Fibroblast of peridontal ligament (primary cell): Measurements from ENCODE around the gene UGT1A8.

Experiments
- DNase-seq: peaks from one replicate; pipeline ENCODE4 v3.0.0-alpha.2; 2010; ENCODE audit errors: extremely low read depth

UGT1A8 gene

DNA sequence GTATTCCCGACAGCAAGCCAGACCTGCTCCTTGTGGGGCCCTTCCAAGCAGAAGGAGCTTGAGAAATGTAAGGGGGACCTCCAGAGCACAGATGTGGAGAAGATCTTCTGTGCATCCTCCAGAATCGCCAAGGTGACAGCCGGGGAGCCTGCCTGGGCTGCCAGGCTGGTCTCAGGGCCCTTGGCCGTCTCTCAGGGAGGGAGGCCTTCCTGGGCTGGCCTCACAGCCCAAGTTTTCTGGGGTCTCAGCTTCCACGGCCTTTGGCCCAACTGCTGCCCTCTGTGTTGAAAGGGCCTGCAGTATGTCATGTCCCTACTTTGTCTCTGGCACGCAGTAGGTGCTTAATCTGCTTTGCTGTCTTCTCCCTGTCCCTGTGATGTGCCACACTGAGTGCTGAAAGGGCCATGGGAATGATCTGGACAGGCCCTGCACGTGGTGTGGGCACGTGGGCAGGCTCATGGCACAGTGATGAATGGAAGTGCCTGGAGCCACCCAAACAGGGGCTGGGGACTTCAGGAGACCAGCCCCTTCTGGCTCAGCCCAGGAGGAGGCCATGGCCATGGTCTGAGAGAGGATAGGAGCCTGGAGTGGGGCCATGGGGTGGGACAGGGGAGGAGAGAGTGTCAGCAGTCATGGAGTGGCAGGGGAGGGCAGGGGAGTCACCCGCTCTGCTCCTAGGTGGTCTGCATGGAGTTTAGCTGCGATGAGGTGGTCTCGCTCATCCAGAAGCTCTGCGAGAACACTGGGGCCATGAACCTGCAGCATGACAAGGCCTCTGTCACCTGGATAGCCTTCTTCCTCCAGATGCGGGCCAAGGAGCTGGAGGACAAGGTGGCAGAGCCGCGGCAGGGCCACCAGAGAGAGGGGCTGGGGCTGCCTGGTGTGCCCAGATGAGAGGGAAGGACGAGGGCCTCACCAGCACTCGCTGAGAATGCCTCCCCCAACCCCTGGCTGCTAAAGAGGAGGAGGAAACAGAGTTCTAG lies 201.5 kb downstream of the UGT1A8 start:
- no peak for DNase-seq

DNA sequence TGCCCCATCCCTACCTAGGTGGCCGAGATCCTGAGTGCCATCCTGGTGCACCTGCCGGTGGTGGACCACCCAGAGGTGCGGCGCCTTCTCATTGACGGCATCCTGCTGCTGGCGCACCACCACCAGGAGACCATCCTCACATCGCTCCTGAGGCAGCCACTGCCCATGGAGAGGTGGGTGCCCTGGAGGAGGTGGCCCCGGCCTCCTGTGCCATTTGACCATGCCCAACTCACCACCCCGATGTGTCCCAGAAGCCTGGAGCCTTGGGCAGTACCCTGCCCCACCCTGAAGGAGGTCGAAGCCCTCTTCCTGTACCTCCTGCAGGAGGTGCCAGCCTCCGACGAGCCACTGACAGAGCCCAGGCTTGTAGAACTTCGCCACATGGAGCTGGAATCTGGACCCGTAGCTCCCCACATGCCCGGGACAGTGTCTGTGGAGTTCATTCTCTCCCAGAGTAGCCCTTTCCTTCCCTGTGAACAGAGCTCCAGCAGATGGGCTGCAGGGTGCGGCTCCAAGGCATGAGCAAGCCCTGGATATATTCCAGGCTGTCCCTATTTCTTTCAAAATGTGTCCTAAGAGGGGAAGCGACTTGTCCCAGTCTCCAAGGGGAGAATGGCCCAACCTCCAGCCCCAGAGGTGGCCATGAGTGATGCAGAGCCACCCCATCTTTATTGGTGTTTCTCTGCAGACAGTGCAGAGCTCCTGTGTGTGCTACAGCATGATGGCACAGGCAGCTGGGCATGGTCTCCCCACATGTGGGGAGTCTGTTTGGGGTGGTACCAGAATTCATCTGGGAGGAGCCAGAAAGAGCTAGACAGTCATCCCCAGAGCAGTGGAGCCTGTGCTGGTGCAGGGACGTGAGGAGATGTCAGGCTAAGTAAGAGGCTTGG lies 202.7 kb downstream of the UGT1A8 start:
- no peak for DNase-seq

DNA sequence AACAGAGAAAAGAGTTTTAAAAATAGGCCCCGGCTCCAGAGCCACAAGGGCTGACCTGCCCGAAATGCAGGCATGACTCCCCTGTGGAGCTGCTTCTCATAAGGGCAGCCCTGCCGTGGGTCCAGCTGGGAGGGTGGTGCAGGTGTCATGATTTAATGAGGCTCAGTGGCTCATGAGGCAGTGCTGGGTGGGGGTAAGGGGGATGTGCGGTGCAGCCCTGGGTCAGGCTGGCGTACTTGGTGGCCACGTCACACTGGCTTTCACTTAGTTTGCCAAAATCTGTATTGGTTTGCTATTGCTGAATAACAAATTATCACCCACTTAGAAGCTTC lies 203.3 kb downstream of the UGT1A8 start:
- no peak for DNase-seq

DNA sequence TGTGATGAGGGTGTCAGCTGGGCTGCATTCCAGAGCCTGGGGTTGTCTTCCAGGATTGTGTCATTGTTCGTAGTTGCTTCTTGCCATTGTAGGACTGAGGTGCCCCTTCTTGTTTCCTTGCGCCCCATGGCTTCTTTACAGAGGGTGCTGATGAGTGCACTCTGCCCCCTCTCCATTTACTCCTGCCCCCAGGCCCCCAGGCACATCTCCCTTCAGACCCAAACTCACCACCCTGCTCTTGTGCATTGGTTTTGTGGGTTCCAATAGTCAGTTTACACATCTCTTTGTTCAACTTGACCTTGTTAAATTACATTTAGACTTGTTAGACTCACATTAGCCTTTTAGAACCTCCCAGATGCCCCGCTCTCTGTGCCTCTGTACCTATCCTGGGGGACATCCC lies 203.8 kb downstream of the UGT1A8 start:
- DNase-seq, result no peak

- DNase-seq, result no peak
These were observed 204.3 kb downstream of the UGT1A8 start for GRCh38 chr2:233821709-233822100.

GRCh38 chr2:233822101-233822771 lies 204.8 kb downstream of the UGT1A8 start:
- no peak for DNase-seq
